HepG2 (cell line): ENCODE results near the gene CTAG1B.
"Not testable (repeated sequence)": the region's sequence is repeated elsewhere in the genome, so short reads cannot be mapped to it uniquely, and the experiment has no call there.

Experiments
- AFF4 ChIP-seq: sonication (generic); formaldehyde crosslinking; IDR thresholded peaks from 2 replicates; pipeline ENCODE4 v1.4.0; 2020; ENCODE audit warnings: missing genetic modification reagents
- ATF3 ChIP-seq: sonication (generic); formaldehyde crosslinking; IDR thresholded peaks from 2 replicates; pipeline ENCODE4 v1.4.0; 2020; ENCODE audit warnings: missing genetic modification reagents
- BHLHE40 ChIP-seq: IDR thresholded peaks from 2 replicates; pipeline ENCODE4 v1.6.1; 2011; ENCODE audit warnings: low read length, improper control_type of control experiment
- CHD2 ChIP-seq: IDR thresholded peaks from 2 replicates; pipeline ENCODE4 v1.6.1; 2011; ENCODE audit warnings: low read depth, low read length, improper control_type of control experiment
- CTCF ChIP-seq: sonication (generic); formaldehyde crosslinking; IDR thresholded peaks from 2 replicates; pipeline ENCODE4 v1.5.0; 2020; ENCODE audit warnings: mild to moderate bottlenecking, missing genetic modification reagents, moderate library complexity
- GATAD2A ChIP-seq: IDR thresholded peaks from 2 replicates; pipeline ENCODE4 v1.6.1; 2016
- KAT2B ChIP-seq: fragments of 150-350 bp; IDR thresholded peaks from 2 replicates; pipeline ENCODE4 v1.6.1; 2014; ENCODE audit warnings: low read depth, low read length, borderline replicate concordance
- ZBTB40 ChIP-seq, 2 experiments: fragments of 450-650 bp in 1 of 2; sonication (generic) in 1 of 2; formaldehyde crosslinking in 1 of 2; IDR thresholded peaks; 2 replicates each; pipeline versions ENCODE4 v1.6.1 to v1.8.0; 2016 to 2022; ENCODE audit warnings: antibody characterized with exemption in 1 of 2, mild to moderate bottlenecking in 1 of 2, missing genetic modification reagents in 1 of 2
- ZNF337 ChIP-seq: sonication (generic); formaldehyde crosslinking; IDR thresholded peaks from 2 replicates; pipeline ENCODE4 v1.5.1; 2020; ENCODE audit warnings: missing genetic modification reagents, low read depth, mild to moderate bottlenecking, borderline replicate concordance
- ZNF652 ChIP-seq: IDR thresholded peaks from 2 replicates; pipeline ENCODE4 v1.6.1; 2016; ENCODE audit warnings: low read depth, borderline replicate concordance
- ZNF740 ChIP-seq: sonication (generic); formaldehyde crosslinking; IDR thresholded peaks from 2 replicates; pipeline ENCODE4 v1.4.0; 2020; ENCODE audit warnings: missing genetic modification reagents

- not testable (repeated sequence) for TF ChIP-seq ZNF652 (CRISPR knock-in tag); ZBTB40 (IDR thresholded peaks at IDR 0.05); ZBTB40 (CRISPR knock-in tag; IDR thresholded peaks at IDR 0.05); CHD2; KAT2B; ATF3; GATAD2A (CRISPR knock-in tag); CTCF (CRISPR knock-in tag); ZNF740 (CRISPR knock-in tag); BHLHE40; AFF4 (CRISPR knock-in tag); ZNF337 (CRISPR knock-in tag)
Measured at GRCh38 chrX:154643708-154644107, 24.6 kb upstream of the CTAG1B start.
